ENCODE results near the gene PITX2. TPM values are rescaled to one million over a fixed set of nuclear protein-coding genes. Genes with fewer than 3 reads are reported as not detected.

PITX2 gene
- total RNA-seq, 4 donors from 2014 or later = 17.4 to 48.6 (median 34.0) TPM

- no peaks in the 10 kb centered on the region for H3K36me3 ChIP-seq
- 4% methylated on average over 49 of the region's 56 CpGs for WGBS
- H3K4me3 ChIP-seq = peak overlapping the region; percentile 61 to 71 (median 64)
- H3K27me3 ChIP-seq = peaks cover 0 to 80% (median 15%) of the 10 kb centered on the region in 4 donors
- H3K27ac ChIP-seq (replicated peaks in 1 of 4) = peak overlapping the region; percentile 87 to 91 (median 90)
- TF ChIP-seq POLR2AphosphoS5 (IDR thresholded peaks at IDR 0.05) (peak; percentile 78 to 87), EP300 (IDR thresholded peaks at IDR 0.05) (no peak), CTCF (IDR thresholded peaks at IDR 0.05) (no peak), POLR2A (IDR thresholded peaks at IDR 0.05; ENCODE audit: low read depth) (no peak)
- no peak for DNase-seq (ENCODE audit: extremely low spot score)
- peaks cover 29 to 38% (median 37%) of the 10 kb centered on the region in 4 donors for H3K4me1 ChIP-seq
- no peaks in the 10 kb centered on the region for H3K9me3 ChIP-seq
- intact Hi-C loops (cut with DNase I) = loop anchor here (10.0 kb wide), 1 partner anchor 838 kb away; no protein-coding TSS in a partner anchor
These were observed 14.0 kb upstream of the PITX2 start for GRCh38 chr4:110636680-110637407.

GRCh38 chr4:110636171-110636679 lies 13.3 kb upstream of the PITX2 start:
- H3K27me3 ChIP-seq = peaks cover 0 to 83% (median 16%) of the 10 kb centered on the region in 4 donors
- H3K27ac ChIP-seq (replicated peaks in 1 of 4) = peak overlapping the region; percentile 87 to 91 (median 90)
- TF ChIP-seq CTCF (IDR thresholded peaks at IDR 0.05) = no peak
- TF ChIP-seq POLR2A (IDR thresholded peaks at IDR 0.05; ENCODE audit: low read depth) = no peak
- TF ChIP-seq EP300 (IDR thresholded peaks at IDR 0.05) = no peak
- TF ChIP-seq POLR2AphosphoS5 (IDR thresholded peaks at IDR 0.05) = no peak
- peaks cover 35 to 44% (median 43%) of the 10 kb centered on the region in 4 donors for H3K4me1 ChIP-seq
- H3K9me3 ChIP-seq = no peaks in the 10 kb centered on the region
- H3K36me3 ChIP-seq = no peaks in the 10 kb centered on the region
- H3K4me3 ChIP-seq = peak overlapping the region; percentile 61 to 71 (median 64)
- no peak for DNase-seq (ENCODE audit: extremely low spot score)
- intact Hi-C loops (cut with DNase I) = loop anchor here (10.0 kb wide), 1 partner anchor 839 kb away; no protein-coding TSS in a partner anchor
- 12% methylated on average over 7 of the region's 12 CpGs for WGBS

DNA sequence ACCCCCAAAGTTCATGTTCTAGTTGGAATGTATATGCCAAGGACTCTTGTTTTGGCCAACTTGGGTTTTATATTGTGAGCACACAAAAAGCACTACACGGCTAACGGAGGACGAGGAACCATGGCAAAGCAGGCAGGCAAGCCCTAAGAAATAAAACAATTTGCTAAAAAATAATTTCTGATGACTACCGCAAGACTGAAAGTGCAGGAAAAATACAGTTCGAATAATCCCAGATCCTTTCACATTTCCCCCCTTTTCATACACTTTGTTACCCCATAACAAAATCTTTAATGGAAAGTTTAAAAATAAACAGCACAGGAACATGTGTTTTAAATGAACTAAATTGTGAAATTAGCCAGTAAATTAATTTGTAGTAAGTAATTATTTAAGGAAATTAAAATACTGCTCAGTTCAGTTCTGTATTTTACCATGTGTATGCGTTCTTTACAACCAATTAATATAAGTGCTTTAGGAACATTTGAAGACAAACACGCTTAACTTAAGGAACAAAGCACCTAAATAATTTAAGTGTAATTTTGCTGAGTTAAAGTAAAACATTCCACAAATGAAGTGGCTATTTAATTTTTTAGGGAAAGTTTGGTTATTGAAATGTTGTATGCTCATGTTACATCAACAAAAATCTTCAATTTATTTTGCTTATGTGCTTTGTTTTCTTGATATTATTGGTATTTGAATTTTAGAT lies 12.4 kb upstream of the PITX2 start:
- H3K9me3 ChIP-seq = no peaks in the 10 kb centered on the region
- intact Hi-C loops (cut with DNase I) = loop anchor here (10.0 kb wide), 1 partner anchor 839 kb away; no protein-coding TSS in a partner anchor
- WGBS = 24% methylated on average over 7 of the region's 7 CpGs
- no peaks in the 10 kb centered on the region for H3K36me3 ChIP-seq
- peak overlapping the region; percentile 87 to 91 (median 90) for H3K27ac ChIP-seq (replicated peaks in 1 of 4)
- peaks cover 0 to 87% (median 16%) of the 10 kb centered on the region in 4 donors for H3K27me3 ChIP-seq
- peak overlapping the region; percentile 61 to 71 (median 64) for H3K4me3 ChIP-seq
- DNase-seq (ENCODE audit: extremely low spot score) = no peak
- H3K4me1 ChIP-seq = peaks cover 35 to 48% (median 46%) of the 10 kb centered on the region in 4 donors
- no peak for TF ChIP-seq EP300 (IDR thresholded peaks at IDR 0.05)
- TF ChIP-seq POLR2A (IDR thresholded peaks at IDR 0.05; ENCODE audit: low read depth) = no peak
- no peak for TF ChIP-seq POLR2AphosphoS5 (IDR thresholded peaks at IDR 0.05)
- no peak for TF ChIP-seq CTCF (IDR thresholded peaks at IDR 0.05)

DNA sequence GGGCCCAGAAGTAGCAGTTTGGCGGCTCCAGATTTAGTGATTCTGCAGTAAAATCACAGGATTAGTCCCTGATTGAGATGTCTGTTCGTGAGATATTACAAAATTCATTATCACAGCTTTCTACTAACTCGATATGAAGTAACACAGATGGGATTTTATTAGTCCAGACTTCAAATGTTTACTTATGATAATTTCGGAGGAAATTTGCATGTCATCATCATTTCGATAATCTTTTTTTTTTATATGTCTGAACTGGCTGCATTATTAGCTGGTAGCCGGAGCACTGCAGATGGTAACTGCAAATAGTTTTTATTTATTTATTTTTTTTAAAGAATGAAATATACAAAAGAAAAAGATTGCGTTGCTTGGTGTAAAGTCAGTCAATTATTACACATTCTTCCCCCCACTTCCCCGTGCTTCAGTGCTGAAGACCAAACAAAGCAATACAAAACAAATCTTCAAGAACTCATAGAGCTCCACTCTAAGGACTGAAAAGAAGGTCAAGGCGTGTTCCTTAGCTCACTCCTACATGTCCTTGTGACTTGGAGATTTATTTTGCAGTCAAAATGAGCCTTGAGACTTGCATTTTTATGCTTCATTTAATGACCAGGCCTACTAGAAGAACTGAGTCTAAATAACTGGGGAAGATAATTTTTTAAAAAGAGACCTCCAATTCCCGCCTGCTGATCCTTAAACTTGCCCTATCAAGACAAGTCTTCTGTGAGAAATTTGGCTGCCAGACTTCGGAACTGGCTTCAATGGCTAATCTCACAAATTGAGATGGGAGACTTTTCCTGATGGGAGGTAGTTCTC lies 11.7 kb upstream of the PITX2 start:
- H3K9me3 ChIP-seq = no peaks in the 10 kb centered on the region
- DNase-seq (ENCODE audit: extremely low spot score) = no peak
- no peaks in the 10 kb centered on the region for H3K36me3 ChIP-seq
- peak overlapping the region; percentile 50 to 71 (median 64) for H3K4me3 ChIP-seq
- H3K27ac ChIP-seq (replicated peaks in 1 of 4) = peak overlapping the region; percentile 87 to 91 (median 90)
- H3K4me1 ChIP-seq = peaks cover 35 to 48% (median 46%) of the 10 kb centered on the region in 4 donors
- no peak for TF ChIP-seq CTCF (IDR thresholded peaks at IDR 0.05)
- H3K27me3 ChIP-seq = peaks cover 0 to 88% (median 16%) of the 10 kb centered on the region in 4 donors
- intact Hi-C loops (cut with DNase I) = loop anchor here (5.0 to 10.0 kb wide), 3 partner anchors 338 to 840 kb away; no protein-coding TSS in a partner anchor
- 29% methylated on average over 11 of the region's 11 CpGs for WGBS
